ENCODE measurements around the gene TMEM130.

The TMEM130 gene

DNA sequence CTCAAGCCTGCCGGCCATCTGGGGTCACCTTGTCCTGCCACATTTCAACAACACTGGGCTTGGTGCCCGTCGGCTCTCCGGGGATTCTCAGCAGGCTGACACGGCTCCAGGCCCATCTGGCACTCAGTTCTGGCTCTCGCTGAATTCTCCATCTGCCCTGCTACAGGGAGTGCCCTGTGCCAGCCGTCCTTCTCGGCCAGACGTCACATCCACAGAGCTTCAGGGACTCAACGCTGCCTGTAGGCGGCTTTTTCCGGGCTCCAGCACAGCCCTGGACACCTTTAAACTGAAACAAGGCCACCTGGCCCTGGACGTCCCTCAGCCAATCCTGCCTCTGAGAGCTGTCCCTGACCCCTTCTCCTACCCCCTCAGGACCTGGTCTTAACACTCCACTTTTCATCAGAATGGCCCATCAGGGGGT, 43.0 kb downstream of the TMEM130 start:
- no peak for DNase-seq (ENCODE audit: insufficient read length, low spot score)
- TF ChIP-seq, protein P1, sequence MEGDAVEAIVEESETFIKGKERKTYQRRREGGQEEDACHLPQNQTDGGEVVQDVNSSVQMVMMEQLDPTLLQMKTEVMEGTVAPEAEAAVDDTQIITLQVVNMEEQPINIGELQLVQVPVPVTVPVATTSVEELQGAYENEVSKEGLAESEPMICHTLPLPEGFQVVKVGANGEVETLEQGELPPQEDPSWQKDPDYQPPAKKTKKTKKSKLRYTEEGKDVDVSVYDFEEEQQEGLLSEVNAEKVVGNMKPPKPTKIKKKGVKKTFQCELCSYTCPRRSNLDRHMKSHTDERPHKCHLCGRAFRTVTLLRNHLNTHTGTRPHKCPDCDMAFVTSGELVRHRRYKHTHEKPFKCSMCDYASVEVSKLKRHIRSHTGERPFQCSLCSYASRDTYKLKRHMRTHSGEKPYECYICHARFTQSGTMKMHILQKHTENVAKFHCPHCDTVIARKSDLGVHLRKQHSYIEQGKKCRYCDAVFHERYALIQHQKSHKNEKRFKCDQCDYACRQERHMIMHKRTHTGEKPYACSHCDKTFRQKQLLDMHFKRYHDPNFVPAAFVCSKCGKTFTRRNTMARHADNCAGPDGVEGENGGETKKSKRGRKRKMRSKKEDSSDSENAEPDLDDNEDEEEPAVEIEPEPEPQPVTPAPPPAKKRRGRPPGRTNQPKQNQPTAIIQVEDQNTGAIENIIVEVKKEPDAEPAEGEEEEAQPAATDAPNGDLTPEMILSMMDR (IDR thresholded peaks at IDR 0.05; ENCODE audit: insufficient read depth, missing control alignments): no peak
- no peak for FAIRE-seq

DNA sequence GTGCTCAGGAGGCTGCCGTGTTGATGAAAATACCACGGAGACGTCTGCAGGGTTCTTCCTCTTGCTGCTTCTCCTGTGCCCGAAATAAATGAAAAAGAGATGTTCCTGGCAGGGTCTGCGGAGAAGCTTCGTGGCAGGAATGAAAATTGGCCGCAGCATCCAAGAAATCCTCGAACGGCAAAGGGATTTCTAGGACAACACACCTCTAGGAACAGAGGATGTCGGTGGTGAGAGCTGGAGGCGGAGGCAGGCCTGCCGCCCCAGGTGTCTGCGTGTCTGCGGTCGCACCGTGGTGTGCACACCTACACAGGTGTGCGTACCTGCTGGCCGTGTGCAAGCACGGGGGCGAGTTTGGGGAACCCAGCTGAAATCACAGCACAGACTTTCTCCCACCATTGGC, 43.4 kb downstream of the TMEM130 start:
- DNase-seq (ENCODE audit: insufficient read length, low spot score) (no peak), FAIRE-seq (no peak)
- TF ChIP-seq, protein P1 (IDR thresholded peaks at IDR 0.05; ENCODE audit: insufficient read depth, missing control alignments): no peak

DNA sequence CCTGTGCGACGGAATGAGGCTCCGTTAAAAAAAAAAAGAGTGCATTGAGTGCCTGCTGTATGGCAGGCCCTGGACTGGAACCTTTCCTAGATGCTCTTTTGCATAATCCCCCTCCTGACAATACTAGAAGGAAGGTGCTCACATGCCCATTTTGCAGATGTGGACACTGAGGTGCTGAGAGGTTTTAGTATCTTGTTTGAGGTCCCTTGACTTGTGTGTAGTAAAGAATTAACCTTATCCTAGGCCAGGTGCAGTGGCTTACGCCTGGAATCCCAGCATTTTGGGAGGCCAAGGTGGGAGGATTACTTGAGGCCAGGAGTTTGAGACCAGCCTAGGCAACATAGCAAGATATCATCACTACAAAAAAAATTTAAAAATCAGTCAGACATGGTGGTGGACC, 46.6 kb downstream of the TMEM130 start:
- DNase-seq (ENCODE audit: insufficient read length, low spot score) (no peak), FAIRE-seq (no peak)
- TF ChIP-seq, protein P1 (IDR thresholded peaks at IDR 0.05; ENCODE audit: insufficient read depth, missing control alignments): no peak

DNA sequence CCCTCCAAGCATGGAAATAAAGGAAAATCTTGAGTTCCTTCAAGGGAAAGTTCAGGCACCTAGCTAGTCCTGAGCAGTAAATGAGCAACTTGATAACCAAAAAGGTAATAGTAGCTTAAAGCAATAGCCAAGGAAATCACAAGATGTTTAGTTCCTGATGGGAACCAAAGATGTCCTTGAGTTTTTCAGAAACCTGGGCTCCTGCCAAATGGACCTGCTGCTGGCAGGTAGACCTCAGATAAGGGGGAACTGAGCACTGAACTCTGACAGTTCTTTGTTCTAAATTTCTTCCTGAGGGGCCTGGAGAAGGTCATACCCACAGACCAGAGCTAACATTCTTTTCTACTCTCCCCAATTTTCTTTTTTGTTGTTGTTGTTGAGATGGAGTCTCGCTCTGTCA, 48.5 kb downstream of the TMEM130 start:
- TF ChIP-seq, protein P1 (IDR thresholded peaks at IDR 0.05; ENCODE audit: insufficient read depth, missing control alignments): no peak
- DNase-seq (ENCODE audit: insufficient read length, low spot score) (no peak), FAIRE-seq (no peak)

DNA sequence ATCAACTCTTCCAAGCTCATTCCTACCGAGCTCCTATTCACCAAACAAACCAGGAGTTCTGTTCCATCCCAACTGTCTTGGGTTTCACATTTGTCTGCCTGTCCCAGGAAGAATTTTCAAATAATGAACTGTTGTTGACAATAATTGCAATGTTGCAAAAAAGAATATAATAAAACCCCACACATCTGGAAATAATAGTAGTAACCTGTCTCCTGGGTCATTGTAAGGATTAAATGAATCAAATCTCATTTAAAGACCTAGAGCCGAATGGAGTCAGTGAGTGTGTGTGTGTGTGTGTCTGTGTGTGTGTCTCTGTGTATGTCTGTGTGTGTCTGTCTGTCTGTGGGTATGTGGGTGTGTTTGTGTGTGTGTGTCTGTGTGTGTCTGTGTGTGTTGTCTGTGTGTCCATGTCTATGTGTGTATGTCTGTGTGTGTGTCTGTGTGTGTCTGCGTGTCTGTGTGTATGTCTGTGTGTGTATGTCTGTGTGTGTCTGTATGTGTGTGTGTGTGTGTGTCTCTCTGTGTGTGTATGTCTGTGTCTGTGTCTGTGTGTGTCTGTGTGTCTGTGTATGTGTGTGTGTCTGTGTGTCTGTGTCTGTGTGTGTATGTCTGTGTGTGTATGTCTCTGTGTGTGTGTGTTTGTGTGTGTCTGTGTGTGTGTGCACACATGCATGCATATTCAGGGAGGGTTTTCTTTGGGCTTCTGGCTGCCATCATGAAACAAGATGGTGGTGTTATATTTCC, 52.7 kb downstream of the TMEM130 start:
- TF ChIP-seq, protein P1 (IDR thresholded peaks at IDR 0.05; ENCODE audit: insufficient read depth, missing control alignments): no peak
- FAIRE-seq (no peak), DNase-seq (ENCODE audit: insufficient read length, low spot score) (no peak)

DNA sequence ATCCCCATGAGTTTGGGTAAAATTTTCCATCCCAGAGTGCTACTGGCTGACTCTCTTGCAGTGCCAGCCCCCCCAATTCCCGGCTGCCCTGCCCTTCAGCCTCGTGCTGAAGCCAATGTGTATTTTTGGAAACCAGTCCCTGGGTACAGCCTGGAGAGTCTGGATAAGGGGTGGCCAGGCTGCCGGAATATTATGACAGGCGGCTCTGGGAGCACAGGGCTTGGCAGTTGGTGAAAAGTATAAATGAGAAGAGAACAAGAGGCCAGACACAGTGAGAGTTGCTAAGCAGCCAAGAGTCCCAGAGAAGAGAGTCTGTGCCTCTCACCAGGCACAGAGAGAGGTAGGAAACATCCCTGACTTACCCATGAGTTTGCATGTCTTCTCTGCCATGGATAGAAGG, 53.6 kb downstream of the TMEM130 start:
- TF ChIP-seq, protein P1 (IDR thresholded peaks at IDR 0.05; ENCODE audit: insufficient read depth, missing control alignments): no peak
- no peak for DNase-seq (ENCODE audit: insufficient read length, low spot score)
- no peak for FAIRE-seq

DNA sequence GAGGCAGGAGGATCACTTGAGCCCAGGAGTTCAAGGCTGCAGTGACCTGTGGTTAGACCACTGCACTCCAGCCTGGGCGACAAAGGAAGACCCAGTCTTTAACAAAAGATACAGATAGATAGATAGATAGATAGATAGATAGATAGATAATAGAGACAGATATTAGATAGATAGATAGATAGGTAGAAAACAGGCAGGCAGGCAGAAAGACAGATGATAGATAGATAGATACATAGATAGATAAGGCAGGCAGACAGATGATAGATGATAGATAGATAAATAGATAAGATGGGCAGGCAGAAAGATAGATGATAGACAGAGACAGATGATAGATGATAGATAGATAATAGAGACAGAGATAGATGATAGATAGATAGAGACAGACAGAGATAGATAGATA, 54.5 kb downstream of the TMEM130 start:
- DNase-seq (ENCODE audit: insufficient read length, low spot score) (no peak), FAIRE-seq (no peak)
- TF ChIP-seq, protein P1 (IDR thresholded peaks at IDR 0.05; ENCODE audit: insufficient read depth, missing control alignments): no peak
